Stimulated activated CD8-positive, alpha-beta memory T cell treated with anti-CD3 and anti-CD28 coated beads, Interleukin-15, amount 100 ng/mL, for 48 hours (primary cell): ENCODE results near the gene ANKRD13D.

Experiments
- DNase-seq, 2 donors: peaks; one replicate each; pipeline ENCODE4 v3.0.0-alpha.2; 2020; ENCODE audit warnings: low read depth in 2 of 2

The ANKRD13D gene

GRCh38 chr11:67302571-67303131 lies 13.5 kb downstream of the ANKRD13D start:
- DNase-seq = no peak

- no peak for DNase-seq
These were observed 14.2 kb downstream of the ANKRD13D start, which contains the start of gene SSH3 for GRCh38 chr11:67303132-67303834. TSS of gene SSH3 (plus strand) at chr11:67303530. CDS start at chr11:67303626, 96 bp downstream.

DNA sequence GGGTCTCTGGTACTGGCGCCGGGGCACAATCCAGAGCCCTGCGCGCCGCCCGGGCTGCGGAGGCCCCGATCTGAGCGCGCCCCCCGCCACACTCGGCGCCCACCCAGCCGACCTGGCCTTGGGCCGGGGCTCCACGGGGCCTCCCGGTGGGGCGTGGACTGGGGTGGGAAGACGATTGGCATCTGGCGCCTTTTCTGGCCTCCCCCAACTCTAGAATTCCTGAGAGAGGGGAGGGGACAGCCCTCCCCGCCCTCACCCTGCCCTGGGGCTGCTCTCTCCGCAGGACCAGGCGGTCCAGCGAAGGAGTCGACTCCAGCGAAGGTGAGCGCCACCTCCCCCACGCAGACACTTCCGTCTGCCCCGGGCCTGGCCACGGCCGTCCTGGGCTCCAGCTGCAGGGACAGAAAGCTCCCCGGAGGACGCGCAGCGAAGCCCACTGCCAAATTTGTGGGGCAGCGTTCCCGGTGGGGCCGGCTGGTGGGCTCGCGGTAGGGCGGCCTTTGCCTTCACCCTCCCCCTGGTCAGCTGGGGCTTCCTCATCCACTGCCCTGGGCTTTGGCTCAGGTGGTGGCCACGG lies 14.8 kb downstream of the ANKRD13D start:
- DNase-seq = no peak

DNA sequence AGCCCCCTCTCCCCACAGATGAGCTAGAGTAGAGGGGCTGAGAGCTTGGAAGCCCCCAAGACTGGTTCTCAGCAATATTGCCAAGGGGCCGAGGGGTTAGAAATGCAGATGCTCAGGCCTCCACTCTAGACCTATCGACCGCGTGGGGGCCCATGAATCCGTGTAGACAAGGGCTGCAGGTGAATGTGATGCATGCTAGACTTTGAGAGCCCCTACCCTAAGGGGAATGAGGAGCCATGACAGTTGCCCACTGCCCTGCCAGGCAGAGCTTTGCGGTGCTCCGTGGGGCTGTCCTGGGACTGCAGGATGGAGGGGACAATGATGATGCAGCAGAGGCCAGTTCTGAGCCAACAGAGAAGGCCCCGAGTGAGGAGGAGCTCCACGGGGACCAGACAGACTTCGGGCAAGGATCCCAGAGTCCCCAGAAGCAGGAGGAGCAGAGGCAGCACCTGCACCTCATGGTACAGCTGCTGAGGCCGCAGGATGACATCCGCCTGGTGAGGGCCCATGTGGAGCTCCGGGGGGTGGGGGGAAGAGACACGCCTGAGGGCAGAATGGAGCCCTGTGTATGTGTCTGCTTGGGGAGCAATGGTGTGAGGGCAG lies 15.5 kb downstream of the ANKRD13D start:
- no peak for DNase-seq

GRCh38 chr11:67306769-67307544 lies 17.9 kb downstream of the ANKRD13D start:
- no peak for DNase-seq

DNA sequence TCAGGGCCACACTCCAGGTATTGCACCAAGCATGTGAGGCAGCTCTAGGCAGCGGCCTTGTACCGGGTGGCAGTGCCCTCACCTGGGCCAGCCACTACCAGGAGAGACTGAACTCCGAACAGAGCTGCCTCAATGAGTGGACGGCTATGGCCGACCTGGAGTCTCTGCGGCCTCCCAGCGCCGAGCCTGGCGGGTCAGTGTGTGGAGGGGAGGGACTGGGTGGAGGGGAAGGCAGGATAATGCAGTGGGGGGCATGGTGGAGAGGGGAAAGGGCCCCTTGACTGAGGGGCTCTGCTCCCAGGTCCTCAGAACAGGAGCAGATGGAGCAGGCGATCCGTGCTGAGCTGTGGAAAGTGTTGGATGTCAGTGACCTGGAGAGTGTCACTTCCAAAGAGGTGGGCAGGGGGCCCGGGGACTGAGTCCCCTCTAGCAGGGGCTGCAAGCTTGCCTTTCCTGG lies 18.5 kb downstream of the ANKRD13D start:
- no peak for DNase-seq

GRCh38 chr11:67308031-67308866 lies 19.1 kb downstream of the ANKRD13D start:
- no peak for DNase-seq

DNA sequence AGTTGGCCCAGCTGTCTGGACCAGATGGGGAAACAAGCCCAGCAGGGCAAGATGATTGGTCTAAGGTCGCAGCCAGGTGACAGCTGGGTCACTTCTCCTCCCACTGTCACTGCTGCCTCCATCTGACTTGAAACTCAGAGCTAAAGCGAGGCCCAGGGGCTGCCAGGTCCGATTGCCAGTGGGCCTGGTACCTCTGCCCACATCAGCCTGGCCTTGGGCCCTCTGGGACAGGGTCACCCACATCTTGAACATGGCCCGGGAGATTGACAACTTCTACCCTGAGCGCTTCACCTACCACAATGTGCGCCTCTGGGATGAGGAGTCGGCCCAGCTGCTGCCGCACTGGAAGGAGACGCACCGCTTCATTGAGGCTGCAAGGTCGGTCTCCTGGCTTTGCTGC lies 20.1 kb downstream of the ANKRD13D start:
- no peak for DNase-seq

- DNase-seq = no peak
These were observed 20.6 kb downstream of the ANKRD13D start for GRCh38 chr11:67309661-67310061.

- no peak for DNase-seq
These were observed 21.3 kb downstream of the ANKRD13D start for GRCh38 chr11:67310246-67311050.

DNA sequence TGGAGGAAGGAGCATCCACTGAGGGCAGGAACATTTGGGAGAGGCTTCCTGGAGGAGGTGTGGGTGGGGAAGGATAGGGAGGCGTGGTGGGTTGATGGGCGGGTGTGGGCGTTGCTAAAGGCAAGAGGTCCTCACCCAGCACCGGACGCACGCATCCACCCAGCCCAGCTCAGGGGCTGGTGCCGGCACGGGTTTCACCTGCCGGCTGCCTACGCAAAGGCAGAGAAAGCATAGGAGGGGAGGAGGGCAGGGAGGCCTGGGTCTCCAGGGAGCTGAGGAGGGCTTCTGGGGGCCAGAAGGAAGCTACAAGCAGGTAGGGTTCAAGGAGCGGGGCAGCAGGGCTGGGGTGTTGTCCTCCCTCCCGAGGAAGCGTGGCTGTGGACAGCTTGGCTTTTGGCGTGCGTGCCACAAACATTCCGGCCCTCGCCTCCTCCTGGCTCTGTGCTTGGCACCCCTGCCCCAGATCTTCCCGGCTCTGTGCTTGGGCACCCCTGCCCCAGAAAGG lies 22.0 kb downstream of the ANKRD13D start:
- DNase-seq = no peak

DNA sequence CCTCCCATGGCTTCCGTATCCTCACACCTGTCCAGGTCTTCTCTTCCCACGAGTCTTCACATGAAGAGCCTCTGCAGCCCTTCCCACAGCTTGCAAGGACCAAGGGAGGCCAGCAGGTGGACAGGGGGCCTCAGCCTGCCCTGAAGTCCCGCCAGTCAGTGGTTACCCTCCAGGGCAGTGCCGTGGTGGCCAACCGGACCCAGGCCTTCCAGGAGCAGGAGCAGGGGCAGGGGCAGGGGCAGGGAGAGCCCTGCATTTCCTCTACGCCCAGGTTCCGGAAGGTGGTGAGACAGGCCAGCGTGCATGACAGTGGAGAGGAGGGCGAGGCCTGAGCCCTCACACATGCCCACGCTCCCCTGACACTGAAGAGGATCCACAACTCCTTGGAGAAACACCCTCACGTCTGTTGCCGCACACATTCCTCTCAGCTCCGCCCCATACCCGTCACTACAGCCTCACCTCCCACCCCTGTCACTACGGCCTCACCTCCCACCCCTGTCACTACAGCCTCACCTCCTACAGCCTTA lies 22.5 kb downstream of the ANKRD13D start:
- DNase-seq = no peak

- DNase-seq = no peak
These were observed 23.3 kb downstream of the ANKRD13D start for GRCh38 chr11:67312187-67313021.

DNA sequence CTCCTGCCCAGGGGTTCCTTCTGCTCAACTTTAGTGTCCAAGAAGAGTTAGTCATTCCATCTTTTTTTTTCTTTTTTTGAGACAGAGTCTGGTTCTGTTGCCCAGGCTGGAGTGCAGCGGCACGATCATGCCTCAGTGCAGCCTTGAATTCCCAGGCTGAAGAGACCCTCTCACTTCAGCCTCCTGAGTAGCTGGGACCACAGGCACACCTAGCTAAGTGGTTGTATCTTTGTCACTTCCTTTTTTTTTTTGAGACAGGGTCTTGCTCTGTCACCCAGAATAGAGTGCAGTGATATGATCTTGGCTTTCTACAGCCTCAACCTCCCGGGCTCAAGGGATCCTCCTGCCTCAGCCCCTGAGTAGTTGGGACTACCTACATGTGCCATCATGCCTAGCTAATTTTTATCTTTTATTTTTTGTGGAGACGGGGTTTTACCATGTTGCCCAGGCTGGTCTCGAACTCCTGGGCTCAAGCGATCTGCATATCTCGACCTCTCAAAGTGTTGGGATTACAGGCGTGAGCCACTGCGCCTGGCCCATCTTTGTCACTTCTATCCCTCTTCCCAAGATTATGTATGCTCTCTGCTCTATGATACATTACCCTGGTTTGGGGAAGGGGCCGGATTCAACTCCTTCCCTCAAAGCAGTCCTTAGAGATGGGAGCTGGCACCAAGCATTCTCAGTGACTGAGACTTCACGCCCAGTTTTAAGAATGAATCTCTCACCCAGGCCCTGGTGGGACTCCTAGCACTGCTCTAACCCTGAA lies 24.2 kb downstream of the ANKRD13D start:
- DNase-seq = no peak

GRCh38 chr11:67314218-67314617 lies 25.1 kb downstream of the ANKRD13D start:
- DNase-seq = no peak

DNA sequence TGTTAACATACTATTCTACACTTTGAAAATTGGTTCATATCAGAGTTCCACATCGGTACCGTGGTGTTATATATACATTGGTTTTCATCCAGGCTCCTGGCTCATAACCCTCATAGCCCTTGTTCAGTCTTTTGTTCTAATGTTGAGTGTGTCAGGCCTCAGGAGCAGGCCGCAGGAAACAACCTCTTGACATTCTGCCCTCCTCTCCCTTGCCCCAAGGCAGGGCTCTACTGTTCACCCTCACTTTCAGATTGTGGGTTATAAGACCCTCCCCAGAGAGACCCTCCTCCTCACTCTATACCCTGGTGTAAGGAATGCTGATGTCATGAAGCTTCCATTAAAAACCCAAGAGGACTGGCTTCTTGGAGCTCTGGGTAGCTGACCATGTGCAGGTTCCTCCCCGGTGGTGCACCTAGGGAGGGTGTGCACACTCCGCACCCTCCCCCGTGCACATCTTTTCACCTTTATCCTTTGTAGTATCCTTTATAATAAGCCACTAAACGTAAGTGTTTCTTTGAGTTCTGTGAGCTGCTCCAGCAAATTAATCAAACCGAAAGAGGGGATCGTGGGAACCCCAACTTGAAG lies 26.3 kb downstream of the ANKRD13D start:
- no peak for DNase-seq

GRCh38 chr11:67316882-67317204 lies 27.7 kb downstream of the ANKRD13D start:
- no peak for DNase-seq
